Skeletal muscle tissue (tissue), 4 donors: ENCODE results near the gene THAP4. TPM values are rescaled to one million over a fixed set of nuclear protein-coding genes. Genes with fewer than 3 reads are reported as not detected.

Source experiments
- H3K27ac ChIP-seq: one replicate; pipeline ENCODE4 v1.7.0; 2013; ENCODE audit warnings: mild to moderate bottlenecking, low read depth, low read length, inconsistent platforms
- H3K27me3 ChIP-seq, 3 donors: one replicate each; pipeline ENCODE4 v1.7.0; 2013; ENCODE audit warnings: low read length in 3 of 3; ENCODE audit not compliant: control insufficient read depth in 3 of 3, insufficient read depth in 3 of 3
- H3K36me3 ChIP-seq, 3 donors: one replicate each; pipeline ENCODE4 v1.7.0; 2013; ENCODE audit warnings: low read length in 3 of 3; ENCODE audit not compliant: control insufficient read depth in 3 of 3, insufficient read depth in 3 of 3
- H3K4me1 ChIP-seq, 3 donors: one replicate each; pipeline ENCODE4 v1.7.0; 2013; ENCODE audit warnings: low read length in 3 of 3, mild to moderate bottlenecking in 3 of 3; ENCODE audit not compliant: control insufficient read depth in 3 of 3, insufficient read depth in 3 of 3
- H3K4me3 ChIP-seq, 3 donors: one replicate each; pipeline ENCODE4 v1.7.0; 2013; ENCODE audit warnings: low read length in 3 of 3
- H3K9ac ChIP-seq, 3 donors: one replicate each; pipeline ENCODE4 v1.7.0; 2013; ENCODE audit warnings: low read length in 3 of 3, mild to moderate bottlenecking in 3 of 3, moderate library complexity in 2 of 3, low read depth in 1 of 3
- H3K9me3 ChIP-seq, 3 donors: one replicate each; pipeline ENCODE4 v1.7.0; 2013; ENCODE audit warnings: low read length in 3 of 3; ENCODE audit not compliant: control insufficient read depth in 3 of 3
- total RNA-seq: library from RNA; depleted of rRNA; stranded (reverse); fragments of >200 nt; gene quantifications from one replicate; pipeline ENCODE4 v1.2.3, GENCODE V29; 2014
- donor health status: Osteomylitis.

THAP4 gene
- total RNA-seq, 1 donor from 2014 or later, result 35.5 TPM

DNA sequence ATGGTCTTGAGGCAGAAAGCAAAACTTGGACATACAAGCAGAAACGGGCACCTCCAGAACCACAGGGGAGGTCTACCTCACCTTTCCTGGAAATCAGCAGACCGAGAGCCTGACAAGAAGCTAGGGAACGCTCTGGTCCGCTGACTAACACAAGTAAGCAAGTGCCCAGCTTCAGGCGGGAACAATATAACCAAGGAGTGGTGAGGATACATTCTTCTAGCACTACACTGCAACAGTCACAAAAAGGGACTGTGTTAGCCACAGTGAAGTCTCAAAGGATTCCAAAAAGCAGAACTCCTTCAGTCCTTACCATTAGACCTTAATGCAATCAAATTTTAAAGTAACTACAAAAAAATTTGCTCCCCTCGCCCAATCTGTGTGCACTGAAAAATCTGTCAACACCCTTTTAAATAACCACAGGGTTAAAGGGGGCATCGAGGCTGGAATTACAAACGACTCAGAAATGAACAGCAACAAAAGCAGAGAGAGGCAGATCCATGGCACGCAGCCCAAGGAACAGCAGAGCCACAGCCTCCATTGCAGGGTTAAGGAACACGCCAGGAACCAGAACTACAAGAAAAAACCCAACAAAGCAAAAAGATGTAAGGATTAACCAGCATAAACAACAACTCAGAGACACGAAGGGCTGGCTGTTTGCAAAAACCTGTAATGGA lies 7.1 kb downstream of the THAP4 start:
- Histone ChIP-seq H3K27me3 (no peaks in the 10 kb centered on the region), H3K36me3 (peaks cover 21 to 38% (median 24%) of the 10 kb centered on the region in 3 donors), H3K9me3 (no peaks in the 10 kb centered on the region), H3K27ac (no peak overlapping the region), H3K4me1 (peaks cover 0 to 11% (median 0%) of the 10 kb centered on the region in 3 donors), H3K4me3 (no peak overlapping the region), H3K9ac (no peak overlapping the region)

GRCh38 chr2:241627675-241628074 lies 9.3 kb downstream of the THAP4 start:
- no peak overlapping the region for H3K27ac ChIP-seq
- H3K27me3 ChIP-seq, result no peaks in the 10 kb centered on the region
- H3K9me3 ChIP-seq, result no peaks in the 10 kb centered on the region
- H3K4me1 ChIP-seq, result peaks cover 0 to 9% (median 0%) of the 10 kb centered on the region in 3 donors
- H3K9ac ChIP-seq, result no peak overlapping the region
- no peak overlapping the region for H3K4me3 ChIP-seq
- H3K36me3 ChIP-seq, result peaks cover 7 to 21% (median 9%) of the 10 kb centered on the region in 3 donors

DNA sequence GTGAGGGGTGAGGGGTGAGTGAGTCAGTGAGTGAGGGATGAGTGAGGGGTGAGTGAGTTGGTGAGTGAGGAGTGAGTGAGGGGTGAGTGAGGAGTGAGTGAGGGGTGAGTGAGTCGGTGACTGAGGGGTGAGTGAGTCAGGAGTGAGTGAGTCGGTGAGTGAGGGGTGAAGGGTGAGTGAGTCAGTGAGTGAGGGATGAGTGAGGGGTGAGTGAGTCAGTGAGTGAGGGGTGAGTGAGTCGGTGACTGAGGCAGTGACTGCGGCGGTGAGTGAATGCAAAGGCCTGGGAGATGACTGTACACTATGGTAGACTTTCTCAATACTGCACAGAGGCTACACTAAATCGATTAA lies 16.6 kb downstream of the THAP4 start:
- Histone ChIP-seq H3K4me1 (peaks cover 3 to 21% (median 10%) of the 10 kb centered on the region in 3 donors), H3K36me3 (peaks cover 0 to 7% (median 4%) of the 10 kb centered on the region in 3 donors), H3K9me3 (no peaks in the 10 kb centered on the region), H3K4me3 (no peak overlapping the region), H3K27ac (no peak overlapping the region), H3K27me3 (no peaks in the 10 kb centered on the region), H3K9ac (no peak overlapping the region)

GRCh38 chr2:241619597-241620418 lies 17.1 kb downstream of the THAP4 start:
- H3K9me3 ChIP-seq, result no peaks in the 10 kb centered on the region
- no peak overlapping the region for H3K27ac ChIP-seq
- peaks cover 0 to 7% (median 4%) of the 10 kb centered on the region in 3 donors for H3K36me3 ChIP-seq
- no peak overlapping the region for H3K9ac ChIP-seq
- H3K27me3 ChIP-seq, result no peaks in the 10 kb centered on the region
- H3K4me3 ChIP-seq, result no peak overlapping the region
- peaks cover 3 to 21% (median 10%) of the 10 kb centered on the region in 3 donors for H3K4me1 ChIP-seq

DNA sequence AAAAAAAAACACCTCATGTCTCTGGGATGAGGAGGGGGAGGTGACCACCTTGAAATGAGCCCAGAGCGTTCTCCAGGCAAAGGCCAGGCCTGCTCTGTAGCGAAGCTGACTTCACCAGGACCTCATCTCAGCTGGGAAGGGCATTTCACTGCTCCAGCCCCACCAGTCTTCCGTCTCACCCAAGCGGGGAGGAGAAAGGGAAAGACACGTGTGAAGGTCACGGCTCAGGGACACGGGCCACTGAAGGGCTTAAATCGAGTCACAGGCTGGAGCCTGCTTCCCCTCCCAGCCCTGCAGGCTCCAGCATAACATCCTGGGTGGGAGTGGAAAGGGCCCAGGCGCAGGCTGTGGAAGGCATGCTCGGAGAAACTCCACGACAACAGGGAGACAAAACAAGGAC lies 18.1 kb downstream of the THAP4 start:
- H3K9me3 ChIP-seq, result no peaks in the 10 kb centered on the region
- no peak overlapping the region for H3K27ac ChIP-seq
- peaks cover 3 to 21% (median 10%) of the 10 kb centered on the region in 3 donors for H3K4me1 ChIP-seq
- peaks cover 0 to 7% (median 4%) of the 10 kb centered on the region in 3 donors for H3K36me3 ChIP-seq
- H3K4me3 ChIP-seq, result no peak overlapping the region
- no peaks in the 10 kb centered on the region for H3K27me3 ChIP-seq
- no peak overlapping the region for H3K9ac ChIP-seq

- no peaks in the 10 kb centered on the region for H3K27me3 ChIP-seq
- H3K36me3 ChIP-seq, result peaks cover 0 to 7% (median 4%) of the 10 kb centered on the region in 3 donors
- peak overlapping the region in 1 of 3 donors; percentile 71 for H3K4me3 ChIP-seq
- peaks cover 3 to 21% (median 10%) of the 10 kb centered on the region in 3 donors for H3K4me1 ChIP-seq
- H3K9ac ChIP-seq, result no peak overlapping the region
- H3K27ac ChIP-seq, result no peak overlapping the region
- H3K9me3 ChIP-seq, result no peaks in the 10 kb centered on the region
These were observed 18.6 kb downstream of the THAP4 start for GRCh38 chr2:241618296-241618805.

- Histone ChIP-seq H3K9ac (peak overlapping the region; percentile 28 to 71 (median 68)), H3K27me3 (no peaks in the 10 kb centered on the region), H3K36me3 (peaks cover 0 to 7% (median 4%) of the 10 kb centered on the region in 3 donors), H3K9me3 (no peaks in the 10 kb centered on the region), H3K4me1 (peaks cover 4 to 22% (median 10%) of the 10 kb centered on the region in 3 donors), H3K27ac (peak overlapping the region; percentile 8), H3K4me3 (peak overlapping the region; percentile 54 to 71 (median 57))
These were observed 19.4 kb downstream of the THAP4 start for GRCh38 chr2:241617431-241618154.

- Histone ChIP-seq H3K27me3 (no peaks in the 10 kb centered on the region), H3K9ac (peak overlapping the region; percentile 28 to 71 (median 68)), H3K9me3 (no peaks in the 10 kb centered on the region), H3K4me1 (peaks cover 11 to 31% (median 14%) of the 10 kb centered on the region in 3 donors), H3K27ac (no peak overlapping the region), H3K36me3 (peaks cover 0 to 7% (median 4%) of the 10 kb centered on the region in 3 donors), H3K4me3 (peak overlapping the region; percentile 54 to 71 (median 57))
These were observed 20.5 kb downstream of the THAP4 start for GRCh38 chr2:241616168-241617125.
